ENCODE measurements around the gene TMEM117.
"Not testable (repeated sequence)": the region's sequence is repeated elsewhere in the genome, so short reads cannot be mapped to it uniquely, and the experiment has no call there.

- not testable (repeated sequence) for TF ChIP-seq ZNF488 (tag by site-specific recombination; IDR thresholded peaks at IDR 0.05); ZNF747 (tag by site-specific recombination; IDR thresholded peaks at IDR 0.05); CTCF (tag by site-specific recombination; IDR thresholded peaks at IDR 0.05); GLI4 (tag by site-specific recombination; IDR thresholded peaks at IDR 0.05); ZBTB20 (tag by site-specific recombination; IDR thresholded peaks at IDR 0.05); ZSCAN30 (tag by site-specific recombination; IDR thresholded peaks at IDR 0.05); ZSCAN18 (tag by site-specific recombination; IDR thresholded peaks at IDR 0.05); ZNF24 (tag by site-specific recombination; IDR thresholded peaks at IDR 0.05); ZFP37 (tag by site-specific recombination; IDR thresholded peaks at IDR 0.05); HOXA7 (CRISPR knock-in tag; IDR thresholded peaks at IDR 0.05; ENCODE audit: borderline replicate concordance); REST (tag by site-specific recombination; IDR thresholded peaks at IDR 0.05)
- TF ChIP-seq, protein P1, sequence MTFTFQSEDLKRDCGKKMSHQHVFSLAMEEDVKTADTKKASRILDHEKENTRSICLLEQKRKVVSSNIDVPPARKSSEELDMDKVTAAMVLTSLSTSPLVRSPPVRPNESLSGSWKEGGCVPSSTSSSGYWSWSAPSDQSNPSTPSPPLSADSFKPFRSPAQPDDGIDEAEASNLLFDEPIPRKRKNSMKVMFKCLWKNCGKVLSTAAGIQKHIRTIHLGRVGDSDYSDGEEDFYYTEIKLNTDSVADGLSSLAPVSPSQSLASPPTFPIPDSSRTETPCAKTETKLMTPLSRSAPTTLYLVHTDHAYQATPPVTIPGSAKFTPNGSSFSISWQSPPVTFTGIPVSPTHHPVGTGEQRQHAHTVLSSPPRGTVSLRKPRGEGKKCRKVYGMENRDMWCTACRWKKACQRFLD (tag by site-specific recombination; IDR thresholded peaks at IDR 0.05) = not testable (repeated sequence)
Observed at GRCh38 chr12:44250440-44250839, 414.6 kb downstream of the TMEM117 start.
